ENCODE data around the gene GAPT. TPM values are rescaled to one million over a fixed set of nuclear protein-coding genes. Genes with fewer than 3 reads are reported as not detected.

Gene GAPT
- total RNA-seq (2021), result not detected in 2 replicates
- Bru-seq, nascent RNA, result percentile 11 among the genes with signal in this experiment
- not detected for BruChase-seq, experiment 1, labeled RNA remaining after a 2-hour chase
- not detected for BruChase-seq, experiment 2, labeled RNA remaining after a 6-hour chase
- long read RNA-seq, result 0 reads

DNA sequence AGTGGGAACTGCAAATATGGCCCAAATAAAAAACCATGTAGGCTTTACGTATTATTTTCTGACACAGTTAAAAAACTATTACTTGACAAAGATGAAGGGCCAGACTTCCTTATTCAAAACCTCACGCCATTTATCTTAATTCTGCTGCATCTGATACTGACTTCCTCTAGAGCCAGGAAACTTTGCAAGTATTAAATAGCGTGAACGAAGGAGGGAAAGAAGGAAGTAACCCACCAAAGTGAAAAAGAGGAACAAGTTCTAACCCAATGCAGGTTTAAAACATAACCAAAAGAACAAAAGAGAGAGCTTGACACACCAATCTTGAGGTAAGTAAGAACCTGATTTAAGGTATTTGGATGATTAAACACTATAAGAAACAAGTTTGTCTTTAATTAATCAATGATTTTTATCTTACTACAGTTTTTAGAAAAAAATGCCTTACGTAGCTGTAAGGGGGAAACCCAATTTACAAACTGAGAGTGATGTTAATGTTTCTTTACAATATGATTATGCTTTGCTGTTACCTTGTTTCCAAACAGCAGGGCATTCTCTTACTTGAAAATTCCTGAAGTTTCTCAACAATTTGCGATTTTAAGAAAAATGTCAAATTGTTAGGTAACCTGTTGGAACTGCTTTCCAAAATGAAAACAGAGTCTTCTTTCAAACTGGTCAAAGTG is at the start of gene GAPT:
Gene GAPT, plus strand, starts transcription at position 220 of the 677 bp plus-strand sequence. CDS start 3,102 bp downstream, outside the sequence.
- Histone ChIP-seq H3K36me3 (ENCODE audit: insufficient read depth, low read length, poor library complexity, severe bottlenecking) (no peaks in the 10 kb centered on the region), H3K9me3 (ENCODE audit: low read depth, low read length, poor library complexity, severe bottlenecking) (no peaks in the 10 kb centered on the region), H3K4me1 (ENCODE audit: insufficient read depth, low read length, poor library complexity, severe bottlenecking) (no peaks in the 10 kb centered on the region), H3K4me3 (ENCODE audit: low read depth, low read length, poor library complexity, severe bottlenecking) (no peak within 1 kb of the TSS), H3K27ac (ENCODE audit: low read depth, low read length, poor library complexity, severe bottlenecking) (no peak within 1 kb of the TSS), H3K27me3 (replicated peaks; ENCODE audit: insufficient read depth, low read depth, low read length, poor library complexity) (no peaks in the 10 kb centered on the region)
- TF ChIP-seq, protein P1, sequence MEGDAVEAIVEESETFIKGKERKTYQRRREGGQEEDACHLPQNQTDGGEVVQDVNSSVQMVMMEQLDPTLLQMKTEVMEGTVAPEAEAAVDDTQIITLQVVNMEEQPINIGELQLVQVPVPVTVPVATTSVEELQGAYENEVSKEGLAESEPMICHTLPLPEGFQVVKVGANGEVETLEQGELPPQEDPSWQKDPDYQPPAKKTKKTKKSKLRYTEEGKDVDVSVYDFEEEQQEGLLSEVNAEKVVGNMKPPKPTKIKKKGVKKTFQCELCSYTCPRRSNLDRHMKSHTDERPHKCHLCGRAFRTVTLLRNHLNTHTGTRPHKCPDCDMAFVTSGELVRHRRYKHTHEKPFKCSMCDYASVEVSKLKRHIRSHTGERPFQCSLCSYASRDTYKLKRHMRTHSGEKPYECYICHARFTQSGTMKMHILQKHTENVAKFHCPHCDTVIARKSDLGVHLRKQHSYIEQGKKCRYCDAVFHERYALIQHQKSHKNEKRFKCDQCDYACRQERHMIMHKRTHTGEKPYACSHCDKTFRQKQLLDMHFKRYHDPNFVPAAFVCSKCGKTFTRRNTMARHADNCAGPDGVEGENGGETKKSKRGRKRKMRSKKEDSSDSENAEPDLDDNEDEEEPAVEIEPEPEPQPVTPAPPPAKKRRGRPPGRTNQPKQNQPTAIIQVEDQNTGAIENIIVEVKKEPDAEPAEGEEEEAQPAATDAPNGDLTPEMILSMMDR (conservative IDR thresholded peaks at IDR 0.05; ENCODE audit: low read depth, low read length), result no peak
- no peak for TF ChIP-seq EZH2 (IDR thresholded peaks at IDR 0.05; ENCODE audit: borderline replicate concordance, low read depth, low read length, poor library complexity, severe bottlenecking)
- DNase-seq (ENCODE audit: low spot score), result no peak
- BruUV-seq (replicated peaks), result no TSS peak
- POLR2A ChIA-PET (ENCODE audit: low non-redundant PET), result no interaction called here
- intact Hi-C loops (cut with micrococcal nuclease; ENCODE audit: unreplicated experiment), result loop anchor here (10.0 kb wide), 1 partner anchor 253 kb away; no protein-coding TSS in a partner anchor
- CTCF ChIA-PET, result no interaction called here

DNA sequence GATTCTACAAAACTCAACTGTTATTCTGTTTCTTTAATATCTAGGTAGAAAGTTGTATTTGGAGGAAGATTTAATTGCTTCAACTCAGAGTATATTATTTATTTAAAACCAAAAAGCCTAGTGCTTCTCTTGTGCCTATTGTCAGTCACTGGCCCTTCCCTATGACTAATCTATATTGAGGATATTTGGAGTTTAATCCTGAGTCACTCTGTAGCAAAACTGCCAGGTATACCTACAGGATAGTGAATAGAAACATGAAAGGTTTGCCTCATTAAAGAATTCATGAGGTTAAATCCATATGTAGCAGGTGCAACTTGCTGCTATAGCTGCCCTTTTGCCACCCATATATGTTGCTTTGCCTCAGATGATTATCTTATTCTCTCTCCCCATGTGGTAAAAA is 46.4 kb upstream of the GAPT start:
- CTCF ChIA-PET, result no interaction called here
- TF ChIP-seq, protein P1 (conservative IDR thresholded peaks at IDR 0.05; ENCODE audit: low read depth, low read length), result no peak
- no peak for TF ChIP-seq EZH2 (IDR thresholded peaks at IDR 0.05; ENCODE audit: borderline replicate concordance, low read depth, low read length, poor library complexity, severe bottlenecking)
- POLR2A ChIA-PET (ENCODE audit: low non-redundant PET), result no interaction called here

DNA sequence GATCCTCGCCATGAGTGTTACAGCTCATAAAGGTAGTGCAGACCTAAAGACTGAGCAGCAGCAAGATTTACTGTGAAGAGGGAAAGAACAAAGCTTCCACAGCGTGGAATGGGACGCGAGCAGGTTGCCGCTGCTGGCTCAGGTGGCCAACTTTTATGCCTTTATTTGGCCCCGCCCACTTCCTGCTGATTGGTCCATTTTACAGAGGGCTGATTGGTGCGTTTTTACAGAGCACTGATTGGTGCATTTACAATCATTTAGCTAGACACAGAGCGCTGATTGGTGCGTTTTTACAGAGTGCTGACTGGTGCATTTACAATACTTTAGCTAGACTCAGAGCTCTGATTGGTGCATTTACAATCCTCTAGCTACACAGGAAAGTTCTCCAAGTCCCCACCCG is 45.2 kb upstream of the GAPT start:
- Histone ChIP-seq H3K9me3 (ENCODE audit: low read depth, low read length, poor library complexity, severe bottlenecking) (no peaks in the 10 kb centered on the region), H3K4me1 (ENCODE audit: insufficient read depth, low read length, poor library complexity, severe bottlenecking) (no peaks in the 10 kb centered on the region), H3K27me3 (replicated peaks; ENCODE audit: insufficient read depth, low read depth, low read length, poor library complexity) (no peaks in the 10 kb centered on the region), H3K4me3 (ENCODE audit: low read depth, low read length, poor library complexity, severe bottlenecking) (no peak overlapping the region), H3K27ac (ENCODE audit: low read depth, low read length, poor library complexity, severe bottlenecking) (no peak overlapping the region), H3K36me3 (ENCODE audit: insufficient read depth, low read length, poor library complexity, severe bottlenecking) (no peaks in the 10 kb centered on the region)
- TF ChIP-seq EZH2 (IDR thresholded peaks at IDR 0.05; ENCODE audit: borderline replicate concordance, low read depth, low read length, poor library complexity, severe bottlenecking), result no peak
- TF ChIP-seq, protein P1 (conservative IDR thresholded peaks at IDR 0.05; ENCODE audit: low read depth, low read length), result no peak
- POLR2A ChIA-PET (ENCODE audit: low non-redundant PET), result no interaction called here
- CTCF ChIA-PET, result no interaction called here
- intact Hi-C loops (cut with micrococcal nuclease; ENCODE audit: unreplicated experiment), result no loop called here
- no TSS peak for BruUV-seq (replicated peaks)
- DNase-seq (ENCODE audit: low spot score), result no peak

More for the DNA sequence above, 46.4 kb upstream of the GAPT start:
- Histone ChIP-seq H3K4me1 (ENCODE audit: insufficient read depth, low read length, poor library complexity, severe bottlenecking) (no peaks in the 10 kb centered on the region), H3K36me3 (ENCODE audit: insufficient read depth, low read length, poor library complexity, severe bottlenecking) (no peaks in the 10 kb centered on the region), H3K9me3 (ENCODE audit: low read depth, low read length, poor library complexity, severe bottlenecking) (no peaks in the 10 kb centered on the region), H3K27ac (ENCODE audit: low read depth, low read length, poor library complexity, severe bottlenecking) (no peak overlapping the region), H3K27me3 (replicated peaks; ENCODE audit: insufficient read depth, low read depth, low read length, poor library complexity) (no peaks in the 10 kb centered on the region), H3K4me3 (ENCODE audit: low read depth, low read length, poor library complexity, severe bottlenecking) (no peak overlapping the region)
- BruUV-seq (replicated peaks), result no TSS peak
- intact Hi-C loops (cut with micrococcal nuclease; ENCODE audit: unreplicated experiment), result no loop called here
- no peak for DNase-seq (ENCODE audit: low spot score)

Data from A673 (cell line).